Trophoblast cell (in vitro differentiated cells and primary cell): ENCODE data around the gene SHISA7.
"Not testable (repeated sequence)": the region's sequence is repeated elsewhere in the genome, so short reads cannot be mapped to it uniquely, and the experiment has no call there.

ENCODE experiments used
- DNase-seq, 2 donors: peaks; one replicate each; pipeline ENCODE4 v3.0.0-alpha.2; 2016
- H2AFZ ChIP-seq: 2 replicates; pipeline ENCODE4 v1.6.1; 2013; ENCODE audit warnings: low read length, moderate library complexity, mild to moderate bottlenecking; ENCODE audit not compliant: insufficient read depth, poor library complexity
- H2AK5ac ChIP-seq: 2 replicates; pipeline ENCODE4 v1.6.1; 2013; ENCODE audit warnings: mild to moderate bottlenecking, low read length
- H2BK120ac ChIP-seq: 2 replicates; pipeline ENCODE4 v1.6.1; 2013; ENCODE audit warnings: low read length, mild to moderate bottlenecking, moderate library complexity; ENCODE audit not compliant: insufficient read depth, poor library complexity
- H2BK12ac ChIP-seq: 2 replicates; pipeline ENCODE4 v1.6.1; 2013; ENCODE audit warnings: mild to moderate bottlenecking, low read length, moderate library complexity
- H2BK5ac ChIP-seq: 2 replicates; pipeline ENCODE4 v1.6.1; 2013; ENCODE audit warnings: low read length, low read depth, moderate library complexity, mild to moderate bottlenecking; ENCODE audit not compliant: poor library complexity
- H3K14ac ChIP-seq: 2 replicates; pipeline ENCODE4 v1.6.1; 2013; ENCODE audit warnings: mild to moderate bottlenecking, low read length
- H3K18ac ChIP-seq: 2 replicates; pipeline ENCODE4 v1.6.1; 2013; ENCODE audit warnings: mild to moderate bottlenecking, low read length
- H3K23ac ChIP-seq: 2 replicates; pipeline ENCODE4 v1.6.1; 2013; ENCODE audit warnings: low read length
- H3K27ac ChIP-seq: 2 replicates; pipeline ENCODE4 v1.5.1; 2013; ENCODE audit warnings: low read depth, mild to moderate bottlenecking, inconsistent platforms, low read length, moderate library complexity
- H3K27me3 ChIP-seq: 2 replicates; pipeline ENCODE4 v1.6.1; 2013; ENCODE audit warnings: inconsistent platforms, mild to moderate bottlenecking, low read length, moderate library complexity; ENCODE audit not compliant: insufficient read depth
- H3K36me3 ChIP-seq, 2 experiments: 1 replicate in 1 of 2; 2 replicates in 1 of 2; pipeline ENCODE4 v1.6.1; 2013; ENCODE audit warnings: low read length in 2 of 2, mild to moderate bottlenecking in 2 of 2, moderate library complexity in 1 of 2; ENCODE audit not compliant: insufficient read depth in 2 of 2, control insufficient read depth in 1 of 2
- H3K4ac ChIP-seq: 2 replicates; pipeline ENCODE4 v1.6.1; 2013; ENCODE audit warnings: low read depth, mild to moderate bottlenecking, low read length, moderate library complexity
- H3K4me1 ChIP-seq, 2 experiments: 1 replicate in 1 of 2; 2 replicates in 1 of 2; pipeline ENCODE4 v1.6.1; 2013; ENCODE audit warnings: low read length in 2 of 2, mild to moderate bottlenecking in 2 of 2, moderate library complexity in 1 of 2; ENCODE audit not compliant: insufficient read depth in 2 of 2, control insufficient read depth in 1 of 2
- H3K4me2 ChIP-seq: 2 replicates; pipeline ENCODE4 v1.6.1; 2013; ENCODE audit warnings: inconsistent platforms, mild to moderate bottlenecking, low read length, moderate library complexity
- H3K4me3 ChIP-seq: 2 replicates; pipeline ENCODE4 v1.5.1; 2013; ENCODE audit warnings: mild to moderate bottlenecking, low read depth, low read length, inconsistent platforms
- H3K79me1 ChIP-seq: one replicate; pipeline ENCODE4 v1.6.1; 2013; ENCODE audit warnings: low read length
- H3K79me2 ChIP-seq: 2 replicates; pipeline ENCODE4 v1.6.1; 2013; ENCODE audit warnings: low read length, mild to moderate bottlenecking; ENCODE audit not compliant: control insufficient read depth, insufficient read depth, poor library complexity
- H3K9ac ChIP-seq: 2 replicates; pipeline ENCODE4 v1.6.1; 2013; ENCODE audit warnings: mild to moderate bottlenecking, low read length
- H3K9me3 ChIP-seq: 2 replicates; pipeline ENCODE4 v1.6.1; 2013; ENCODE audit warnings: low read depth, mild to moderate bottlenecking, control low read depth, inconsistent platforms, low read length; ENCODE audit not compliant: insufficient read depth
- H4K12ac ChIP-seq: 2 replicates; pipeline ENCODE4 v1.6.1; 2013; ENCODE audit warnings: low read depth, mild to moderate bottlenecking, low read length, moderate library complexity
- H4K8ac ChIP-seq: 2 replicates; pipeline ENCODE4 v1.6.1; 2013; ENCODE audit warnings: low read depth, mild to moderate bottlenecking, low read length, moderate library complexity
- H4K91ac ChIP-seq: one replicate; pipeline ENCODE4 v1.6.1; 2013; ENCODE audit warnings: low read depth, mild to moderate bottlenecking, low read length, moderate library complexity
- WGBS: extraction: QIAGEN DNeasy Blood & Tissue Kit; methylation state at CpG from one replicate; pipeline ENCODE4 v1.1.7; 2013; ENCODE audit warnings: missing lambda C conversion rate; ENCODE audit not compliant: insufficient read length, insufficient coverage; ENCODE audit errors: extremely low coverage; 5-methylcytosine and 5-hydroxymethylcytosine counted together

The SHISA7 gene

DNA sequence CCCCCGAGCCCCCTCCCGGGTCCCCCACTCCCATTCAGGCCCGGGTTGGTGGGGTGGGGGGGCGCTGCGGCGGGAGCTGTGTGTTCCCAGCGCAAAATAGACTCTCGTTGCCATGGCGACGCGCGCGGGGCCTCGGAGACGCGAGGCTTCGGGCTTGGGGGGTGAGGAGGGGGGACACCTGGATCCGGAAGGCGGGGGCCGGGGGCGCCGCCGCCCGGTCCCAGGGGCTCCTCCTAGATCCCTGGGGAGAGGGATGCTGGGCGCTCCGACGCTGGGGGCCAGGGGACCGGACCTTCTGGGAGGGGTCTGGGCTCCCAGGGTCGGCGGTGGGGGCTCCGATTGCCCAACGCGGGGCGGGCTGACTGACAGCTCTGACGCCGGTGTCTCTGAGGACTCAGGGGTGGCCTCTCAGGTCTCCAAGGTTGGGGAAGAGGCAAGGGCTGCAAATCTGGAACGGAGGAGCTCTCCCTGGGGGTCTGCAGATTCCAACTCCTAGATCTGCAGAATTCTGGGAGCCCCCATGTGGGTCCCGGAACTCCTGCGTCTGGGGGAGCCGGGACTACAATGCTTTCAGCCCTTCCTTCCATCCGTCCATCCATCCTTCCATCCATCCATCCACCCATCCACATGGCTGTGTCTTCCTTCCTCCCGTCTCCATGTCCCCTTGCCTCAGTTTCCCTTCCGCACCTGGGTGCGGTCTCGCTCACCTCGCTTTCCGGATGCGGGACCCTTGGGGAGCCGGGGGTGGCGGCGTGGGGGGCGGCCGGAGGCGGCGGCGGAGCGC, 9.1 kb upstream of the SHISA7 start:
- H3K4me3 ChIP-seq: no peak overlapping the region
- H2BK120ac ChIP-seq: no peak overlapping the region
- DNase-seq: no peak
- H3K18ac ChIP-seq: no peak overlapping the region
- H3K4ac ChIP-seq: no peak overlapping the region
- H3K4me2 ChIP-seq: peak overlapping the region; percentile 13
- no peaks in the 10 kb centered on the region for H3K79me2 ChIP-seq
- H2AFZ ChIP-seq: no peak overlapping the region
- H3K14ac ChIP-seq: no peak overlapping the region
- H4K91ac ChIP-seq: no peak overlapping the region
- no peak overlapping the region for H3K9ac ChIP-seq
- peaks cover 0 to 3% of the 10 kb centered on the region in 2 experiments for H3K4me1 ChIP-seq
- no peak overlapping the region for H2BK5ac ChIP-seq
- H3K36me3 ChIP-seq: peaks cover 0 to 5% of the 10 kb centered on the region in 2 experiments
- no peaks in the 10 kb centered on the region for H3K79me1 ChIP-seq
- no peak overlapping the region for H2AK5ac ChIP-seq
- H2BK12ac ChIP-seq: no peak overlapping the region
- no peak overlapping the region for H3K23ac ChIP-seq
- no CpG with 5 or more reads among the region's 57 CpGs for WGBS
- no peak overlapping the region for H4K12ac ChIP-seq
- H4K8ac ChIP-seq: no peak overlapping the region
- peaks cover 20% of the 10 kb centered on the region for H3K9me3 ChIP-seq
- H3K27me3 ChIP-seq: peaks cover 30% of the 10 kb centered on the region
- no peak overlapping the region for H3K27ac ChIP-seq

DNA sequence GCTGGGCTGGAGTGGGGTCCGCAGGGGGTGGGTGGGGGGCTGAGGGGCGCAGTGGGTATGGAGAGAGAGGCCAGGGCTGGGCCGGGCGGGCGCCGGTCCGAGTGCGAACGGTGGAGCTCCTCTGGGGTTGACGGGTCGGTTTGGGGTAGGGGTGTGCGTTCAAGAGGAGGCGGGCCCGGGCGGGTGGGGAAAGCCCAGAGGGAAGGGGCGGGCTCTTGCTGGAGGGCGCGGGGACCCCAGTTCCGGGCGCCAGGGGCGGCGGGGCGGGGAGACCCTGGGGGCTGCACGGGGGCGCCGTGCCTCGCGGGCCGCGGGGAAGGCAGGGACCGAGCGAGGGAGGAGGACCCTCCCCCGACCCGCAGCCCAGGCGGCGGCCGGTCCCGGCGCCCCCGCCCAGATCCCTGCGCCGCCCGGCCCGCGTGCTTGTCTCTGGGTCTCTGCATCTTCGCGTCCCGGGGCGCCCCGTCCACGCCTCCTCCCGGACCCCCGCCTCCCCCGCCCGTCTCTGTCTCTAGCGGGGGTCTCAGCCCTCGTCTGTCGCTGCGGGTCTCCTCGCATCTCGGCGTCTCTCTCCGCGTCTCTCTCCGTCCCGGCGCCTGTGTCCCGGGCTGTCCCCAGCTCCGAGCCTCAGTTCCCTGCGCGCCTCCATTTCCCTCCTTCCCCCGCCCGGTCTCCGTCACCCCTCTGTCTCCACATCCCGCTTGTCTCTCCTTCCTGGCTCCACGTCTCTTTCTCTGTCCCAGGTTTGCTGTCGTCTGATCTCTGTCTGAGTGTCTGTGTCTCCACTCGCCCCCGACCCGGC, 8.3 kb upstream of the SHISA7 start:
- H3K4me2 ChIP-seq: no peak overlapping the region
- H4K91ac ChIP-seq: no peak overlapping the region
- peaks cover 0 to 5% of the 10 kb centered on the region in 2 experiments for H3K36me3 ChIP-seq
- H2BK120ac ChIP-seq: no peak overlapping the region
- no peak overlapping the region for H3K27ac ChIP-seq
- H3K9ac ChIP-seq: no peak overlapping the region
- peaks cover 0 to 3% of the 10 kb centered on the region in 2 experiments for H3K4me1 ChIP-seq
- no peak overlapping the region for H3K18ac ChIP-seq
- no peak overlapping the region for H3K14ac ChIP-seq
- H2BK12ac ChIP-seq: no peak overlapping the region
- no peak overlapping the region for H3K4me3 ChIP-seq
- peaks cover 20% of the 10 kb centered on the region for H3K9me3 ChIP-seq
- no peak overlapping the region for H4K8ac ChIP-seq
- H2AK5ac ChIP-seq: no peak overlapping the region
- no peak overlapping the region for H4K12ac ChIP-seq
- H3K79me2 ChIP-seq: no peaks in the 10 kb centered on the region
- peaks cover 30% of the 10 kb centered on the region for H3K27me3 ChIP-seq
- DNase-seq: no peak
- WGBS: no CpG with 5 or more reads among the region's 80 CpGs
- no peaks in the 10 kb centered on the region for H3K79me1 ChIP-seq
- no peak overlapping the region for H3K4ac ChIP-seq
- no peak overlapping the region for H3K23ac ChIP-seq
- no peak overlapping the region for H2BK5ac ChIP-seq
- no peak overlapping the region for H2AFZ ChIP-seq

DNA sequence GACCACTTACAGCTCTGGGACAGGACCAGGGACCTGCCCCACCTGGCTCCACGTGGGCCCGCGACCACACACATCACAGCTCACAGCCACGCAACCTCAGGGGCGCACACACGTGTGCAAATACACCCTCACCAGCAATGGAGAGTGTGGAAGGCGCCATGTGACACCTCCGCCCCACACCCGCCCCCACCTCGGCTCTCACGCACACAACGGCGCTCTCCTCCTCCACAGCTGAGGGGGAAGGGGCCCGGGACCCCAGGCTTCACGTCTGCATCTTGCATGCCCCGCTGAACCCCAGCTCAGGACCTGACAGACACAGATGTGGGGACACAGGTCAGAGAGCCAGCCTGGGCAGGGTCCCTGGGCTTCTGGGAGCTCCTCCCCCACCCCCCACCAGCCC, 6.4 kb upstream of the SHISA7 start:
- DNase-seq: no peak
- H4K91ac ChIP-seq: no peak overlapping the region
- no peak overlapping the region for H2BK120ac ChIP-seq
- H3K4me1 ChIP-seq: peaks cover 0 to 3% of the 10 kb centered on the region in 2 experiments
- H3K4ac ChIP-seq: no peak overlapping the region
- no peak overlapping the region for H2BK12ac ChIP-seq
- no peak overlapping the region for H3K14ac ChIP-seq
- H4K8ac ChIP-seq: no peak overlapping the region
- H3K4me2 ChIP-seq: no peak overlapping the region
- no peak overlapping the region for H3K4me3 ChIP-seq
- WGBS: no CpG with 5 or more reads among the region's 16 CpGs
- no peak overlapping the region for H3K9ac ChIP-seq
- H3K23ac ChIP-seq: no peak overlapping the region
- no peak overlapping the region for H3K27ac ChIP-seq
- H3K79me2 ChIP-seq: no peaks in the 10 kb centered on the region
- no peak overlapping the region for H2AK5ac ChIP-seq
- no peak overlapping the region for H2BK5ac ChIP-seq
- no peaks in the 10 kb centered on the region for H3K79me1 ChIP-seq
- no peak overlapping the region for H4K12ac ChIP-seq
- H3K18ac ChIP-seq: no peak overlapping the region
- no peaks in the 10 kb centered on the region for H3K36me3 ChIP-seq
- no peak overlapping the region for H2AFZ ChIP-seq
- peaks cover 31% of the 10 kb centered on the region for H3K27me3 ChIP-seq
- peaks cover 23% of the 10 kb centered on the region for H3K9me3 ChIP-seq

DNA sequence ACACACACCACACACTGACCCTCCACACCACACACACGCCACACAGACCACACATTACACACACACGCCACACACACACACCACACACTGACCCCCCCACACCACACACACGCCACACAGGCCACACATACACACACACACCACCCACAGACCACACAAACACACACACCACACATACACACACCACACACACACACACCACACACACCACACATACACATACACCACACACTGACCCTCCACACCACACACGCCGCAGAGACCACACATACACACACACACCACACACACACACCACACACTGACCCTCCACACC, 5.0 kb upstream of the SHISA7 start:
- H2AK5ac ChIP-seq, H4K91ac ChIP-seq, H3K9ac ChIP-seq: not testable (repeated sequence)

More for the DNA sequence above, 5.0 kb upstream of the SHISA7 start:
- not testable (repeated sequence) for H3K27ac ChIP-seq, H3K79me2 ChIP-seq, DNase-seq, H3K18ac ChIP-seq, H4K12ac ChIP-seq, H3K23ac ChIP-seq, H2BK12ac ChIP-seq, H3K36me3 ChIP-seq, H3K4me2 ChIP-seq, H2BK5ac ChIP-seq, H3K4ac ChIP-seq, H2AFZ ChIP-seq, H4K8ac ChIP-seq, H2BK120ac ChIP-seq, H3K14ac ChIP-seq, H3K4me1 ChIP-seq, H3K79me1 ChIP-seq
- peak overlapping the region; percentile 58 for H3K4me3 ChIP-seq
- WGBS: no CpG with 5 or more reads among the region's 5 CpGs
- peaks cover 43% of the 10 kb centered on the region for H3K27me3 ChIP-seq
- H3K9me3 ChIP-seq: peaks cover 23% of the 10 kb centered on the region
